HepG2 (cell line): ENCODE data around the gene ST6GALNAC2. TPM values are rescaled to one million over a fixed set of nuclear protein-coding genes. Genes with fewer than 3 reads are reported as not detected.

Experiments used
- BRCA1 ChIP-seq: sonication (generic); formaldehyde crosslinking; IDR thresholded peaks from 2 replicates; pipeline ENCODE4 v1.4.0; 2020; ENCODE audit warnings: missing genetic modification reagents
- ETV5 ChIP-seq: IDR thresholded peaks from 2 replicates; pipeline ENCODE4 v1.6.1; 2018; ENCODE audit warnings: missing biosample characterization, missing genetic modification reagents, inconsistent platforms, borderline replicate concordance
- HHEX ChIP-seq: IDR thresholded peaks from 2 replicates; pipeline ENCODE4 v1.6.1; 2016; ENCODE audit warnings: control low read depth
- MAFK ChIP-seq, 2 experiments: IDR thresholded peaks in 1 of 2; conservative IDR thresholded peaks in 1 of 2; 2 replicates each; pipeline ENCODE4 v1.6.1; 2011; ENCODE audit warnings: improper control_type of control experiment in 2 of 2, low read length in 2 of 2
- MED1 ChIP-seq: sonication (generic); formaldehyde crosslinking; IDR thresholded peaks from 2 replicates; pipeline ENCODE4 v1.4.0; 2020; ENCODE audit warnings: missing genetic modification reagents
- MLLT10 ChIP-seq: sonication (generic); formaldehyde crosslinking; IDR thresholded peaks from 2 replicates; pipeline ENCODE4 v1.4.0; 2020; ENCODE audit warnings: missing genetic modification reagents
- NFE2 ChIP-seq: sonication (generic); formaldehyde crosslinking; IDR thresholded peaks from 2 replicates; pipeline ENCODE4 v1.4.0; 2020; ENCODE audit warnings: missing genetic modification reagents
- PHF8 ChIP-seq: sonication (generic); formaldehyde crosslinking; IDR thresholded peaks from 2 replicates; pipeline ENCODE4 v1.5.0; 2020; ENCODE audit warnings: missing genetic modification reagents
- SCMH1 ChIP-seq: sonication (generic); formaldehyde crosslinking; IDR thresholded peaks from 2 replicates; pipeline ENCODE4 v1.9.0; 2021; ENCODE audit warnings: missing genetic modification reagents, mild to moderate bottlenecking, borderline replicate concordance
- ZFAT ChIP-seq: sonication (generic); formaldehyde crosslinking; conservative IDR thresholded peaks from 2 replicates; pipeline ENCODE4 v1.8.1; 2023; ENCODE audit warnings: missing genetic modification reagents, inconsistent platforms
- ZNF136 ChIP-seq: sonication (generic); formaldehyde crosslinking; IDR thresholded peaks from 2 replicates; pipeline ENCODE4 v1.8.1; 2022; ENCODE audit warnings: low read depth, mild to moderate bottlenecking, moderate library complexity, missing genetic modification reagents
- ZNF180 ChIP-seq: sonication (generic); formaldehyde crosslinking; IDR thresholded peaks from 2 replicates; pipeline ENCODE4 v1.4.0; 2020; ENCODE audit warnings: low read depth, missing genetic modification reagents, borderline replicate concordance
- ZNF3 ChIP-seq: IDR thresholded peaks from 2 replicates; pipeline ENCODE4 v1.7.0; 2017; ENCODE audit warnings: inconsistent platforms
- ZNF317 ChIP-seq: sonication (generic); formaldehyde crosslinking; IDR thresholded peaks from 2 replicates; pipeline ENCODE4 v1.5.0; 2020; ENCODE audit warnings: mild to moderate bottlenecking, missing genetic modification reagents
- ZNF329 ChIP-seq: sonication (generic); formaldehyde crosslinking; IDR thresholded peaks from 2 replicates; pipeline ENCODE4 v1.9.0; 2021; ENCODE audit warnings: low read depth, mild to moderate bottlenecking, missing genetic modification reagents
- ZNF484 ChIP-seq: sonication (generic); formaldehyde crosslinking; IDR thresholded peaks from 2 replicates; pipeline ENCODE4 v1.5.1; 2020; ENCODE audit warnings: mild to moderate bottlenecking, low read depth, missing genetic modification reagents, borderline replicate concordance
- polyA plus RNA-seq, 8 experiments: library from polyadenylated mRNA; depleted of rRNA in 3 of 8; stranded (reverse) in 7 of 8; unstranded in 1 of 8; fragments of >200 nt; fragmentation: Illumina TruSeq in 4 of 8; extraction: Trizol in 4 of 8; gene quantifications; 2 replicates each; pipeline versions ENCODE4 v1.2.1 to v1.2.3, GENCODE V29; 2011 to 2016; ENCODE audit warnings: low read depth in 4 of 8, missing spikeins in 1 of 8, mixed read lengths in 1 of 8; ENCODE audit not compliant: insufficient read depth in 1 of 8
- total RNA-seq, 5 experiments: library from RNA; depleted of rRNA; stranded (reverse); fragments of >200 nt; fragmentation: Illumina TruSeq; extraction: Trizol; gene quantifications; 2 replicates each; pipeline ENCODE4 v1.2.3, GENCODE V29; 2016; ENCODE audit warnings: low read depth in 1 of 5
- TF ChIP-seq, protein P1 (sequence below): sonication (generic); formaldehyde crosslinking; IDR thresholded peaks from 2 replicates; pipeline ENCODE4 v1.4.0; 2020; ENCODE audit warnings: missing genetic modification reagents, borderline replicate concordance
- TF ChIP-seq, protein P2 (sequence below): sonication (generic); formaldehyde crosslinking; IDR thresholded peaks from 2 replicates; pipeline ENCODE4 v1.4.0; 2020; ENCODE audit warnings: mild to moderate bottlenecking, missing genetic modification reagents, borderline replicate concordance
- TF ChIP-seq, protein P3 (sequence below): IDR thresholded peaks from 2 replicates; pipeline ENCODE4 v1.6.1; 2016; ENCODE audit warnings: missing biosample characterization, missing genetic modification reagents, low read depth
- TF ChIP-seq, protein P4 (sequence below): sonication (generic); formaldehyde crosslinking; conservative IDR thresholded peaks from 2 replicates; pipeline ENCODE4 v1.5.0; 2020; ENCODE audit warnings: missing genetic modification reagents

Gene ST6GALNAC2
- total and polyA plus RNA-seq, 2 of the 13 experiments (the other 11 are each of a cell fraction or from before 2014, with no cell fraction given): 0.12 to 0.49 TPM

DNA sequence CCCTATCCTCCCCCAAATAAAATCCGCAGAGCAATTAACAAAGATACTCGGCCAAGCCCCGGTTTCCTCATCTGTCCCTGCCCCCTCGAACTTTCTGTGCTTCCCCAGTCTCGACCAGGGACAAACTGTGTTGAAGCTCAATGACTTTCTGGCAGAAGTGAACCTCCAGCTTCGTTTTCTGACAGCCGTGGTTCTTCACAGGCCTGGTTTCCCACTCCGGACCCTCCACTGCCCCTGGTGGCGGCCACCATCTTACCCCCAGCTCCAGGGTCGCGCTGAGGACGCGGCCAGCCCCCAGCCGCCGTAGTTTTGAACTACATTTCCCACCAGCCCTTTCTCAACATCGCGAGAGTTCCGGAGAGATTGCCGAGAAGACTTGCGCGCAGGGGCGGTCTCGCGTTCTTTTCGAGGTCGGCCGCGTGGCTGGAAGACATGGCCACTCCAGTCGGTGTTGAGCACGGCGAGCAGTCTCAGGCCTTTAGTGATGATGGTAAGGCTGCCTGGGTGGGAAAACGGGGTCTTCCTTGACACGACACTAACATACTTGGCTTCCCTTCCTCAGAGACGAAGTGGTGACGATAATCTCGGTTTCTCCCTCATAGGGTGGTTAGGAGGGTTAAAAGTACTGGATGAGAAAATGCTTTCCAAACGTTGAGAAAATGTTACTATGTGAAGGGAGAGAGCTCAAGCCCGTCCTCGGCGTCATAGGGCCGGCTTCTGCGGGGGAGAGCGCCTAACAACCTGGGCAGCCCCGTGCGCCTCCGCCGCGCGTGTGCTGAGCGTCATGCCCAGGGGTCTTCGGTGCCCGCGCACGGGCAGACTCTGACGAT is 28.1 kb downstream of the ST6GALNAC2 start (continued):
- TF ChIP-seq MAFK (conservative IDR thresholded peaks at IDR 0.05 in 1 of 2, IDR thresholded peaks at IDR 0.05 in 1 of 2; ENCODE audit: low read length in 2 of 2) (no peak), ETV5 (peak; percentile 68), PHF8 (CRISPR knock-in tag) (peak; percentile 90), HHEX (CRISPR knock-in tag) (no peak), ZNF3 (CRISPR knock-in tag) (no peak), MED1 (CRISPR knock-in tag) (peak; percentile 48; the same call in 1 of the 2 replicates), ZNF484 (CRISPR knock-in tag) (no peak), ZFAT (CRISPR knock-in tag) (no peak), ZNF180 (CRISPR knock-in tag) (no peak; the same call in 1 of the 2 replicates), NFE2 (no peak), ZNF136 (CRISPR knock-in tag) (no peak; the same call in 1 of the 2 replicates), ZNF317 (CRISPR knock-in tag) (no peak), ZNF329 (CRISPR knock-in tag) (peak; percentile 90; the same call in 1 of the 2 replicates), BRCA1 (CRISPR knock-in tag) (no peak), SCMH1 (CRISPR knock-in tag) (no peak), MLLT10 (CRISPR knock-in tag) (no peak)
- TF ChIP-seq, protein P1, sequence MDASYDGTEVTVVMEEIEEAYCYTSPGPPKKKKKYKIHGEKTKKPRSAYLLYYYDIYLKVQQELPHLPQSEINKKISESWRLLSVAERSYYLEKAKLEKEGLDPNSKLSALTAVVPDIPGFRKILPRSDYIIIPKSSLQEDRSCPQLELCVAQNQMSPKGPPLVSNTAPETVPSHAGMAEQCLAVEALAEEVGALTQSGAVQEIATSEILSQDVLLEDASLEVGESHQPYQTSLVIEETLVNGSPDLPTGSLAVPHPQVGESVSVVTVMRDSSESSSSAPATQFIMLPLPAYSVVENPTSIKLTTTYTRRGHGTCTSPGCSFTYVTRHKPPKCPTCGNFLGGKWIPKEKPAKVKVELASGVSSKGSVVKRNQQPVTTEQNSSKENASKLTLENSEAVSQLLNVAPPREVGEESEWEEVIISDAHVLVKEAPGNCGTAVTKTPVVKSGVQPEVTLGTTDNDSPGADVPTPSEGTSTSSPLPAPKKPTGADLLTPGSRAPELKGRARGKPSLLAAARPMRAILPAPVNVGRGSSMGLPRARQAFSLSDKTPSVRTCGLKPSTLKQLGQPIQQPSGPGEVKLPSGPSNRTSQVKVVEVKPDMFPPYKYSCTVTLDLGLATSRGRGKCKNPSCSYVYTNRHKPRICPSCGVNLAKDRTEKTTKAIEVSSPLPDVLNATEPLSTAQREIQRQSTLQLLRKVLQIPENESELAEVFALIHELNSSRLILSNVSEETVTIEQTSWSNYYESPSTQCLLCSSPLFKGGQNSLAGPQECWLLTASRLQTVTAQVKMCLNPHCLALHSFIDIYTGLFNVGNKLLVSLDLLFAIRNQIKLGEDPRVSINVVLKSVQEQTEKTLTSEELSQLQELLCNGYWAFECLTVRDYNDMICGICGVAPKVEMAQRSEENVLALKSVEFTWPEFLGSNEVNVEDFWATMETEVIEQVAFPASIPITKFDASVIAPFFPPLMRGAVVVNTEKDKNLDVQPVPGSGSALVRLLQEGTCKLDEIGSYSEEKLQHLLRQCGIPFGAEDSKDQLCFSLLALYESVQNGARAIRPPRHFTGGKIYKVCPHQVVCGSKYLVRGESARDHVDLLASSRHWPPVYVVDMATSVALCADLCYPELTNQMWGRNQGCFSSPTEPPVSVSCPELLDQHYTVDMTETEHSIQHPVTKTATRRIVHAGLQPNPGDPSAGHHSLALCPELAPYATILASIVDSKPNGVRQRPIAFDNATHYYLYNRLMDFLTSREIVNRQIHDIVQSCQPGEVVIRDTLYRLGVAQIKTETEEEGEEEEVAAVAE: peak; percentile 90; the same call in 1 of the 2 replicates
- TF ChIP-seq, protein P2, sequence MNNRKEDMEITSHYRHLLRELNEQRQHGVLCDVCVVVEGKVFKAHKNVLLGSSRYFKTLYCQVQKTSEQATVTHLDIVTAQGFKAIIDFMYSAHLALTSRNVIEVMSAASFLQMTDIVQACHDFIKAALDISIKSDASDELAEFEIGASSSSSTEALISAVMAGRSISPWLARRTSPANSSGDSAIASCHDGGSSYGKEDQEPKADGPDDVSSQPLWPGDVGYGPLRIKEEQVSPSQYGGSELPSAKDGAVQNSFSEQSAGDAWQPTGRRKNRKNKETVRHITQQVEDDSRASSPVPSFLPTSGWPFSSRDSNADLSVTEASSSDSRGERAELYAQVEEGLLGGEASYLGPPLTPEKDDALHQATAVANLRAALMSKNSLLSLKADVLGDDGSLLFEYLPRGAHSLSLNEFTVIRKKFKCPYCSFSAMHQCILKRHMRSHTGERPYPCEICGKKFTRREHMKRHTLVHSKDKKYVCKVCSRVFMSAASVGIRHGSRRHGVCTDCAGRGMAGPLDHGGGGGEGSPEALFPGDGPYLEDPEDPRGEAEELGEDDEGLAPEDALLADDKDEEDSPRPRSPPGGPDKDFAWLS (CRISPR knock-in tag): peak; percentile 74; the same call in 1 of the 2 replicates
- TF ChIP-seq, protein P3, sequence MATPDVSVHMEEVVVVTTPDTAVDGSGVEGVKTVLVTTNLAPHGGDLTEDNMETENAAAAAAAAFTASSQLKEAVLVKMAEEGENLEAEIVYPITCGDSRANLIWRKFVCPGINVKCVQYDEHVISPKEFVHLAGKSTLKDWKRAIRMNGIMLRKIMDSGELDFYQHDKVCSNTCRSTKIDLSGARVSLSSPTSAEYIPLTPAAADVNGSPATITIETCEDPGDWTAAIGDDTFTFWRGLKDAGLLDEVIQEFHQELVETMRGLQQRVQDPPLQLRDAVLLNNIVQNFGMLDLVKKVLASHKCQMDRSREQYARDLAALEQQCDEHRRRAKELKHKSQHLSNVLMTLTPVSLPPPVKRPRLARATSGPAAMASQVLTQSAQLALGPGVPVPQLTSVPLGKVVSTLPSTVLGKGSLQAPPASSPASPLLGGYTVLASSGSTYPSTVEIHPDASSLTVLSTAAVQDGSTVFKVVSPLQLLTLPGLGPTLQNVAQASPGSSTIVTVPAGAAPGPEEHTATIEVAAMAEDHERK: peak; percentile 73; the same call in 1 of the 2 replicates
- TF ChIP-seq, protein P4, sequence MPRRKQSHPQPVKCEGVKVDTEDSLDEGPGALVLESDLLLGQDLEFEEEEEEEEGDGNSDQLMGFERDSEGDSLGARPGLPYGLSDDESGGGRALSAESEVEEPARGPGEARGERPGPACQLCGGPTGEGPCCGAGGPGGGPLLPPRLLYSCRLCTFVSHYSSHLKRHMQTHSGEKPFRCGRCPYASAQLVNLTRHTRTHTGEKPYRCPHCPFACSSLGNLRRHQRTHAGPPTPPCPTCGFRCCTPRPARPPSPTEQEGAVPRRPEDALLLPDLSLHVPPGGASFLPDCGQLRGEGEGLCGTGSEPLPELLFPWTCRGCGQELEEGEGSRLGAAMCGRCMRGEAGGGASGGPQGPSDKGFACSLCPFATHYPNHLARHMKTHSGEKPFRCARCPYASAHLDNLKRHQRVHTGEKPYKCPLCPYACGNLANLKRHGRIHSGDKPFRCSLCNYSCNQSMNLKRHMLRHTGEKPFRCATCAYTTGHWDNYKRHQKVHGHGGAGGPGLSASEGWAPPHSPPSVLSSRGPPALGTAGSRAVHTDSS (CRISPR knock-in tag): no peak
